Esophagus squamous epithelium (tissue), 5 donors: ENCODE data around the gene CACFD1. TPM values are rescaled to one million over a fixed set of nuclear protein-coding genes. Genes with fewer than 3 reads are reported as not detected.

ENCODE experiments used
- DNase-seq: peaks from one replicate; lab custom pipeline; 2025; lab: John Stamatoyannopoulos, UW
- H3K27ac ChIP-seq, 4 donors: fragments of 200-600 bp; sonication (generic); one replicate each; pipeline ENCODE4 v1.5.1; 2016 to 2019; ENCODE audit warnings: mild to moderate bottlenecking in 1 of 4
- H3K27me3 ChIP-seq, 4 donors: fragments of 200-600 bp; sonication (generic); 1 replicate in 3 of 4; 2 replicates in 1 of 4; pipeline versions ENCODE4 v1.5.1 to v1.6.0; 2017 to 2021; ENCODE audit warnings: antibody characterized with exemption in 1 of 4
- H3K36me3 ChIP-seq, 3 donors: fragments of 200-600 bp; sonication (generic); one replicate each; pipeline ENCODE4 v1.5.1; 2016 to 2019
- H3K4me1 ChIP-seq, 3 donors: fragments of 200-600 bp; sonication (generic); one replicate each; pipeline ENCODE4 v1.5.1; 2017 to 2019
- H3K4me3 ChIP-seq, 4 donors: fragments of 200-600 bp; sonication (generic); 1 replicate in 3 of 4; 2 replicates in 1 of 4; pipeline ENCODE4 v1.5.1; 2016 to 2019; ENCODE audit warnings: mild to moderate bottlenecking in 2 of 4, moderate library complexity in 1 of 4
- H3K9me3 ChIP-seq, 3 donors: fragments of 200-600 bp; sonication (generic); one replicate each; pipeline ENCODE4 v1.5.1; 2016 to 2019
- POLR2A ChIP-seq, 4 donors: fragments of 450-650 bp; IDR thresholded peaks; one replicate each; pipeline ENCODE4 v1.6.1; 2017; ENCODE audit warnings: antibody characterized with exemption in 4 of 4, mild to moderate bottlenecking in 4 of 4, moderate library complexity in 3 of 4
- WGBS, 2 donors: methylation state at CpG; one replicate each; pipeline ENCODE4 v1.1.5; 2018; 5-methylcytosine and 5-hydroxymethylcytosine counted together
- intact Hi-C: fragments of 100-400 bp; cut with DNase I; formaldehyde crosslinking; loops from one replicate; pipeline ENCODE4 v1.15.0; 2022
- total RNA-seq, 4 donors: library from RNA; depleted of rRNA; stranded (reverse); fragments of >200 nt; gene quantifications; one replicate each; pipeline ENCODE4 v1.1.0, GENCODE V29; 2016
- TF ChIP-seq, protein P1 (sequence below), 6 experiments: fragments of 450-650 bp in 4 of 6; fragments of 200-600 bp in 2 of 6; sonication (generic) in 2 of 6; IDR thresholded peaks; one replicate each; pipeline ENCODE4 v1.5.1; 2016 to 2019; ENCODE audit warnings: antibody characterized with exemption in 6 of 6, mild to moderate bottlenecking in 4 of 6, moderate library complexity in 4 of 6
- donor health status: DM: yes; HTN: yes; CAD: no.

CACFD1 gene
- total RNA-seq, 4 donors from 2014 or later = 5.9 to 13.7 (median 9.1) TPM

DNA sequence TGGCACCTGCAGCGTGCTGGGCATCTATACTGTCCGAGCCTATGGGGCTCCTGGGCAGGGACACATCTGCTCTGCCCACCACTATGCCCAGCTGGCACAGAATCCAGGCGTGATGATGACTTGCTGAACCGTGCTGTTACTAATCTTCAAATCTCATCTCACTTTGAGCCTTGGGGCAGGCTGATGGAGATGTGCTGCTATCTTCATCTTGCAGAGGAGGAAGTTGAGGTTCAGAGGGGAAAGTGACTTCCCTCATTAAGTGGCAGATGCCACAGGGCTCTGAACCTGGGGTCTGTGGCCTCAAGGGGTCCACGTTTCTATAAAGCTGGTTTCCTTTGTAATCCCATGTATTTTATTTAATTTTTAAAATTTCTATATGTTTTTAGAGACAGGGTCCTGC, 14.4 kb downstream of the CACFD1 start:
- TF ChIP-seq, protein P1, sequence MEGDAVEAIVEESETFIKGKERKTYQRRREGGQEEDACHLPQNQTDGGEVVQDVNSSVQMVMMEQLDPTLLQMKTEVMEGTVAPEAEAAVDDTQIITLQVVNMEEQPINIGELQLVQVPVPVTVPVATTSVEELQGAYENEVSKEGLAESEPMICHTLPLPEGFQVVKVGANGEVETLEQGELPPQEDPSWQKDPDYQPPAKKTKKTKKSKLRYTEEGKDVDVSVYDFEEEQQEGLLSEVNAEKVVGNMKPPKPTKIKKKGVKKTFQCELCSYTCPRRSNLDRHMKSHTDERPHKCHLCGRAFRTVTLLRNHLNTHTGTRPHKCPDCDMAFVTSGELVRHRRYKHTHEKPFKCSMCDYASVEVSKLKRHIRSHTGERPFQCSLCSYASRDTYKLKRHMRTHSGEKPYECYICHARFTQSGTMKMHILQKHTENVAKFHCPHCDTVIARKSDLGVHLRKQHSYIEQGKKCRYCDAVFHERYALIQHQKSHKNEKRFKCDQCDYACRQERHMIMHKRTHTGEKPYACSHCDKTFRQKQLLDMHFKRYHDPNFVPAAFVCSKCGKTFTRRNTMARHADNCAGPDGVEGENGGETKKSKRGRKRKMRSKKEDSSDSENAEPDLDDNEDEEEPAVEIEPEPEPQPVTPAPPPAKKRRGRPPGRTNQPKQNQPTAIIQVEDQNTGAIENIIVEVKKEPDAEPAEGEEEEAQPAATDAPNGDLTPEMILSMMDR (IDR thresholded peaks at IDR 0.05) = no peak
- TF ChIP-seq POLR2A (IDR thresholded peaks at IDR 0.05) = no peak
- Histone ChIP-seq H3K27me3 (peaks cover 0 to 14% (median 0%) of the 10 kb centered on the region in 4 donors), H3K4me3 (no peak overlapping the region), H3K9me3 (no peaks in the 10 kb centered on the region), H3K36me3 (peaks cover 0 to 3% (median 0%) of the 10 kb centered on the region in 3 donors), H3K4me1 (peaks cover 8 to 16% (median 10%) of the 10 kb centered on the region in 3 donors), H3K27ac (no peak overlapping the region)
- WGBS, 2 donors = 0 to 53% methylated on average over 1 to 2 of the region's 5 CpGs
- DNase-seq = no peak
- intact Hi-C loops = no loop called here

DNA sequence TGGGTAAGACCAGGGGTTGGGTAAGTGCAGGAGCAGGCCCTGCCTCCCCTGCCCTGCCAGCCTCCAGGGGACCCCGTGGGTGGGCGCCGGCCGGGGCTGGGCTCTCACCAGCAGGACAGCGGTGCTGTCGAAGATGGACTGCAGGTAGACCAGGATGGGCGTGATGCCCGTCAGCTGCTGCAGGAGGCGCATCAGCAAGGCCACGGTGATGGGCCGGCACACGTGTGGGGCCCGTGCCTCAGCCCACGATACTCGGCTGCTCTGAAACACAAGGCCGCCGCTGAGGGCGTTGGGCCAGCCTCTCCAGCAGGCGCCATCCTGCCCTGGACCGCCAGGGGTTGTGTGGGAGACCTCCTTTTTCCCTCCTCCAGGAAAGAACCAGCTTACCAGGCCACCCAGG, 15.1 kb downstream of the CACFD1 start:
- Histone ChIP-seq H3K27ac (no peak overlapping the region), H3K27me3 (peaks cover 0 to 20% (median 0%) of the 10 kb centered on the region in 4 donors), H3K9me3 (no peaks in the 10 kb centered on the region), H3K4me3 (no peak overlapping the region), H3K36me3 (no peaks in the 10 kb centered on the region), H3K4me1 (peaks cover 12 to 23% (median 15%) of the 10 kb centered on the region in 3 donors)
- intact Hi-C loops = no loop called here
- TF ChIP-seq, protein P1 (IDR thresholded peaks at IDR 0.05) = no peak
- TF ChIP-seq POLR2A (IDR thresholded peaks at IDR 0.05) = no peak
- DNase-seq = no peak
- WGBS, 2 donors = 85 to 100% methylated on average over 1 to 6 of the region's 20 CpGs

DNA sequence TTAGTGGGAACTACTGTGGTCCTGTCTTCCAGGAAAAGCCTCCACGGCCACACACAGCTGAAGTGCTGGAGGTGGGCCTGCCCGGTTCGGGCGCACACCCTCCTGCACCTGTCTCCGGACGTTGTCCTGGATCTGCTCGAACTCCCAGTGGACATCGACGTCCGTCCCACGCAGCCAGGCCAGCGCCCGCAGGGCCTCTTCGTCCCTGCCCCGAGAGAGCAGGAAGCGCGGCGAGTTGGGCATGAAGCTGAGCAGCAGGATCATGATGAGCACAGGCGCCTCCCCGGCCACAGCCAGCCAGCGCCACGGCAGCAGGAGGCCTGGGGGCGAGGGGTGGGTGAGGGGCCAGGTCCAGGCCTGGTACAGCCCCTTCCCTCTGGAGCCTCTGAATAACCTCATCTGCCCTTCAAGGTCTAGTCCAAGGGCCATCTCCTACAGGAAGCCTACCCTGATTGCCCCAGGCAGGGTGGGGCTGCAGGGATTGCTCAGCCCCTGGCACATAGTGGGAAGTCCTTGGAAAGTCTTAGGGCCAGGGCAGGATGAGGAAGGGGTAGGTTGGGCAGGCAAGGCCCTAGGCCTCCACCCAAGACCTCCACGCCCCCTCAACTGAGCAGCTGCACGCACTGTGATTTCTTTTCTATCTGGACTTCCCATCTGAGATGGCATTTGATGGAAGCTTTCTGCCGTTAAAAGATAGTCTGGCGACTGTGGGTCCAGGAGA, 15.7 kb downstream of the CACFD1 start:
- no peaks in the 10 kb centered on the region for H3K36me3 ChIP-seq
- WGBS, 2 donors = 69 to 86% methylated on average over 3 to 12 of the region's 27 CpGs
- DNase-seq = no peak
- no peak overlapping the region for H3K4me3 ChIP-seq
- no peaks in the 10 kb centered on the region for H3K9me3 ChIP-seq
- TF ChIP-seq POLR2A (IDR thresholded peaks at IDR 0.05) = no peak
- TF ChIP-seq, protein P1 (IDR thresholded peaks at IDR 0.05) = no peak
- H3K27ac ChIP-seq = no peak overlapping the region
- H3K27me3 ChIP-seq = peaks cover 0 to 26% (median 0%) of the 10 kb centered on the region in 4 donors
- H3K4me1 ChIP-seq = peaks cover 12 to 25% (median 16%) of the 10 kb centered on the region in 3 donors
- intact Hi-C loops = no loop called here

DNA sequence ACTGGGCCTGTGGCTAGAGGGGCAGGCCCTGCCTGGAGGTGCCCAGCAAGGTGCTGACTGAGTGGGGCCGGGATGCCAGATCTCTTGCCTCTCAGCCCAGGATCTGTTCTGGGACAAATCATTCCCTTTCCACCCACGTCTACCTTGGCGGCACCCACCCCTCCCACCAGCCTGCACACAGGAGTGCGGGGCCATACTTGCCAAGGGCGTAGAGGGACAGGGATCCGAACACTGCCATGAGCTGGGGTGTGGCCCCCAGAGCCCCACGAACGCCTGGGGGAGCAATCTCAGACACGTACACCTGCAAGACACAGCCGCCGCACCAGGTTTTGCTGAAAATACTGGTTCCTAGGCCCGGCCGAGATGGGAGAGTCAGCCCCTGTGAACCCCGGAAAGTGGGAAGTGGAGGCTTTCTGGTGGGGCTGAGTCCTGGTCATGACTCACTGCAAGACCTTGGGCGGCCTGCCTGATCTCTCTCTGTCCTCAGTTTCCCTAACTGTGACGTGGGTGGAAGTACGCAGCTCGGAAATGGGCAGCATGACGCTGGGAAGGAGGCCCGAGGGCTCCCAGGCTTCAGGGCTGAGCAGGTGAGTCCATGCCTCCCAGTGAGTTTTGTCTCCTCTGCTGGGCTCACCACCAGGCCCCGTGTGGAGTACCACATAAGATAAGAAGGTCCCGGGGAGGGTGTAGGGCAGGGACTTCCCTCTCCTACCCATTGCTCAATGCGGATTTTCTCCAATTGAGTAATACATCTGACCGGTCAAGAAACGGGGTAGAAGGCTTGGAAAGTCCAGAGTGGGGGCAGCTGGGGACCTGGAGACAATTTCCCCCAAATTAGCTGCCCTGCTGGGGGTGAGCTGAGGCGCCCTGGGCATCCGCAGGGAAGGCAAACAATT, 16.5 kb downstream of the CACFD1 start:
- TF ChIP-seq POLR2A (IDR thresholded peaks at IDR 0.05) = no peak
- TF ChIP-seq, protein P1 (IDR thresholded peaks at IDR 0.05) = no peak
- Histone ChIP-seq H3K4me1 (peaks cover 12 to 25% (median 16%) of the 10 kb centered on the region in 3 donors), H3K27ac (no peak overlapping the region), H3K9me3 (no peaks in the 10 kb centered on the region), H3K36me3 (no peaks in the 10 kb centered on the region), H3K27me3 (peaks cover 0 to 29% (median 0%) of the 10 kb centered on the region in 4 donors), H3K4me3 (no peak overlapping the region)
- 73 to 74% methylated on average over 10 to 21 of the region's 27 CpGs for WGBS, 2 donors
- intact Hi-C loops = no loop called here
- DNase-seq = no peak
